Measurements from ENCODE around the gene AMPH.

Gene AMPH

DNA sequence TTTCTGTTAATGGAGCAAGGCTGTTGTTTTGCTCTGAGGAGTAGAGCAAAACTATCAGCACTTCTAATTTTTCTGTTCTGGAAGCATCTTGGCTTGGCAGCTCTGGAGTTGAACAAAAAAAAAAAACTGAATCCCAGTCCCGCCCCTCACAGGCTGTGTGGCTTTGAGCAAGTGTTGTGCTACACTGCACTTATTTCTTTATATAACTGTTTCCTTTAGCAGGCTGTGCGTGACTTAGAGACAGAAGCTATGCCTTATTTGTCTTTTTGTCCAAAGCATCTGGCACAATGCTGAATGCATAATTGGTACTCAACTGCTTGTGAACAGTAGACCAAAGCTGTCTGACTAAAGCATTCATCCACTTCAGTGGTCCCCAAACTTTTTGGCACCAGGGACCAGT lies 96.1 kb downstream of the AMPH start:
- no peak for FAIRE-seq

DNA sequence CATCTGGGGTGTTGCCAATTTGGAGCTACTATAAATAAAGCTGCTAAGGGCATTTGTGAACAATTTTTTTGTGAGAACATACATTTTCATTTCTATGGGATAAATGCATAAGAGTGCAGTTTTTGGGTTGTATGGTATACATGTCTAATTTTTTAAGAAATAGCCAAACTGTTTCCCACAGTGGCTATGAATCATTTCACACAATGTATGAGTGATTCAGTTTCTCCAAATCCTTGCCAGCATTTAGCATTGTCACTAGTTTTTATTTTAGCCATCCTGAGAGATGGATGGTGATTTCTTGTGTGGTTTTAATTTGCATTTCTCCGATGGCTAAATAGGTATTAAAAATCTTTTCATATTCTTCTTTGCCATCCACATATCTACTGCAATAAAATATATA lies 105.3 kb downstream of the AMPH start:
- FAIRE-seq: no peak

DNA sequence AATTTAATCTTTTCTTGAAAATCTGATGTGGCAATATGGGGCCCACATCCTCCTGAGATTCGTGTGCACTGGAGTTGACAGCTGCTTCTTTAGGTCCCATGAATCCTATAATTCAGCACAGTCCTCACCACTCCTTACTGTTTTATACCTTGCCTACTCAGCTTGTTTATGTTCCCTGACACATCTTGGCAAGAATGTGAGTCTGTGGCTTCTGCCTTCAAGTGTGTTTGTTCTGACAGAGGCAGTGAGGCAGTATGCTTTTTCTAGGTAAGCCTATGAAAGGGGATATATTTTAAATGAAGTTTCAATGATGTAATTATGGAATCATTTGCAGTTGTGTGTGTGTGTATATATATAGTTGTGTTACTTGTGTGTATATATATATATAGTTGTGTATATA lies 106.4 kb downstream of the AMPH start:
- no peak for FAIRE-seq

DNA sequence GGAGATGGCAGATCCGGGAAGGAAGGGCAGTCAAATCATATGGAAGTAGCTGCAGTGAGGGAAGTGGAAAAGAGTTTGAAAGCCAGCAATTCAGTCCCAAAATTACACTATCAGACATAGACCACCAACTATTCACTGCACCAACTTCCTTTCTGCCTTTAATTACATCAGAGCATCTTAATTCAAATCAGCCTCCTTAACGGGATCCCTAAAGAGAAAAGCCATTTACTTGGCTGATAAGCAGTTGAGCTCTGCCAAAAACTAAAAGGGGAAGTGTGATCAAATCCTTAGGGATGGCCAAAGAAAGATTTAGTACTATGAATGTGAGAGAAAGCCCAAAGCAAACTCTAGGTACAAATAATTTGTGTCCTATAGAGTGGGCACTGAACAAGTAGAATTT lies 110.4 kb downstream of the AMPH start:
- FAIRE-seq: no peak

DNA sequence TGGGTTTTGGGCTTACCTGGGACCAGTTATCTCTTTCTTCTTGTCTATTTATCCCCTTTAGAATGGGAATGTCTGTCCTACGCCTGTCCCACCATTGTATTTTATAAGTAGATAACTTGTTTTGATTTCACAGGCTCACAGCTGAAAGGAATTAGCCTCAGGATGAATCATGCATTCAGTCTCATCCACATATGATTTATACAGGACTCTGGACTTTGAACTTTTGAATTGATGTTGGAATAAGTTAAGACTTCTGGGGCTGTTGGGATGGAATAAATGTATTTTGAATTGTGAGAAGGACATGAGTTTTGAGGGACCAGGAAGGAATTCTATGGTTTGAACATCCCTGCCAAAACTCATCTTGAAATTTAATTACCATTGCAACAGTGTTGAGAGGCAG lies 112.6 kb downstream of the AMPH start:
- FAIRE-seq: no peak

DNA sequence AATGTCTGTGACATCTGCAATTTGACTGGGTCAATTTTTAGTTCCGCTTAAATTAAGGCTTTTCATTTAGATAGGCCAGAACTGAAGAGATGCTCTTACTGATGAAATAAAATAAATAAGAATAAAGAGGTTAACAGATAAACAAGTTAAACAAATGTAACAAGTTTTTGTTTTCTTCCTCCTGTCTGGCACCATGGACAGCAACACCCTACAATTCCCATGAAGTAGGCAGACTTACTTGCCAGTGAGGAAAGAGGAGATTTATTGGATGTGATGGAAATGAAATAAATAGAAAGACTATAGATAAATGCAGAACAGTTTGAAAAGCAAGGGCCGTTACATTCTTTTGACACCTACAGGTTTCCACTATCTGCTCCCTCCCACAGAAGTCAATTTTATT lies 118.5 kb downstream of the AMPH start:
- no peak for FAIRE-seq

DNA sequence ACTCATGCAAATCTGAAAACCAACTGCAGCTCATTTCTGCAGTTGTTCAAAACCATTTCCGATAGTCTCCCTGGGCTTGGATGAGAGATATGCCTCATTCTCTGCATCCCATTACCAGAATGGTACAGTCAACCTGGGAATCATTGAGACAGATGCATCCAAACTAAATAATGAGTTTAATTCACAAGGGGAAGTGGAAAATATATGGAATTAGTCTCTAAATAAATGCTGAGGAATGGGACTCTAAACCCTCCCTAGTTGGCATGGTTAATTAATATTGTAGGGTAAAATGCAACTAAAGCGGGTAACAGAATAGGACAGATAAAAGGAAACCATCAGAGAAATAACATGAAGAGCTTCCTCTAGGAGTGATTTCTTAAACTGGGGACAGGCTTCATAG lies 118.9 kb downstream of the AMPH start:
- FAIRE-seq: no peak

DNA sequence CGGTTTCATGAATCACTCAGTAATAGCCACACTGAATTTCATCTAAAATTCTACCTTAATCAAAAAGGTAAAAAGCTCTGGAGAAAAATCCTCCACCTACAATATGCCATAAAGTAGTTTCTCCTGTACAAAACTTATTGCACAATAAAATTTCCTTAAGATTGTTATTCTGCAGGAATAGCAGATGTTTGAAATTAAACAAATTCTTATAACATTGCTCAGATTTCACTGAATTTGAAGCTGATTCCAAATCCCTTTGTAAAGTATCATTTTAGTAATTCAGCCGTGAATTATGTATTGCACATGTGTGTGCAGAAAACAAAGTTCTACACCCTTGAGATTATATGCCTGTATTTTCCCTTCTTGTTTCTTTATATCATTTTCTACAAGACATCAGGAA lies 123.8 kb downstream of the AMPH start:
- no peak for FAIRE-seq

DNA sequence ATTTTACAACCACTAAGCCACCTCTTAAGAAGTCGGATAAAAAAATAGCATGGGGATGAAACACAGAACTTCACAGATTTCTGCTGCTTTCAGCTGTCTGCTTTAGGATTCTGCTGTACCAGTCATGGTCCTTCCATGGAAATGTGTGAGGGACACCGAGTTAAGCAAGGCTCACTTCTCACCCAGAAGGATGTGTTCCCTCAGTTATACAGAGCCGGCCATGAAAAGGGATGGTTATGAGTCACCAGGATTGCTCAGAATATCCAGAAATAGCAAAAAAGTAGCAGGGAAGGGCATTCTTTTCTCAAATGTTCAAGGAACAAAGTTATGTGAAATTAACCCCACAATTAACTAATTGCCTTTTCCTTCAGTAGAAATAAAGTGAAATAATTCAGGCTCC lies 124.4 kb downstream of the AMPH start:
- no peak for FAIRE-seq

DNA sequence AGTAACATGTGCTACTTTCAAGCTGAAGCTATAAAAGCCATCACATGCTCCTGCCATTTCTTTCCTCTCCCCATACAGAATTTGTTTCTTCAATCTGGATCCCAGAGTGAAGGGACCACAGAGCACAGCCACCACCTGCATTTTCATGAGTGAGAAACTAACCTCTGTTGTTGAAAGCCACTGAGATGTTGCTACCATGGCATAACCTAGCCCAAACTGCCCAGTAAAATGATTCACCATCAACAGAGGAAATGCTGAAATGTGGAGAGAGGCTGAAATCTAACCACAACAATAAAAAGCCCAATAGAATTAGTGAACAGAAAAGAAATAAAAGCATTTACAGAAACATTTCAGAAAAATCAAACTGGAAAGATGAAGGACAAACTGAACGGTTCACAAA lies 125.2 kb downstream of the AMPH start:
- FAIRE-seq: no peak

DNA sequence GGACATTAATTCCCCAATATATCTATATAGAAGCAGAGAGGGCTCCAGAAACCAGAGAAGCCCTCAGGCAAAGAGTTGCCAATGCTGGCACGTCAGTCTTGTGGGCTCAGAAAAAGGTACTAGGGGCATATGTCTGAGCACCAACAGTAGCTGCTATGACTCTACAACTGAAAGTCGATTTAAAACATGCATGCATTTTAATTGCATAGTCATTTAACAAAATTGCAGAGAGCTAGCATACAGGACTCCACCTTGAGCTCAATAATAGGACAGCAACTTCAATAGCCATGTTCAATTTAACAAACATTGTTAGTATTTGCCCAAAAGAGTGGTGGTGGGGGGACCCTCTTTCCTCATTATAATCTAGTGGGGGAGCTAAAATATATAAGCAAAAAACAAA lies 126.5 kb downstream of the AMPH start:
- no peak for FAIRE-seq

DNA sequence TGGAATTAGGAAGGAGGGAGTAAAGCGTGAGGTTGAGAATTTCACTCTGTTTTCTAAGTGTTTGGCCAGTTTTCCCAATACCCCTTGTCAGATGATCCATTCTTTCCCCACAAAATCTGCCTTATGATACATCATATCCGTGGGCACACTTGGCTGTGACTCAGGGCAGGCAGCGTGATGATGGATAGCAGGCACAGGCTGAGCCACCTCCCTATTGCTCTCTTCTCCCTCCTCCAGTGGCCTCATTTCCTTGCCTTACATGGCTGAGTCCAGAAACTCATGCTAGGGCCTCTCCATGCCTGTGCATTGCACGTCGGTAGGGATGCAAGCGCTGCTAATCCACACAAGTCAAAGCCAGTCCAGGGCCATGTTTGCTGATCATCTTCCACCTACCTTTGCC lies 128.3 kb downstream of the AMPH start:
- no peak for FAIRE-seq

DNA sequence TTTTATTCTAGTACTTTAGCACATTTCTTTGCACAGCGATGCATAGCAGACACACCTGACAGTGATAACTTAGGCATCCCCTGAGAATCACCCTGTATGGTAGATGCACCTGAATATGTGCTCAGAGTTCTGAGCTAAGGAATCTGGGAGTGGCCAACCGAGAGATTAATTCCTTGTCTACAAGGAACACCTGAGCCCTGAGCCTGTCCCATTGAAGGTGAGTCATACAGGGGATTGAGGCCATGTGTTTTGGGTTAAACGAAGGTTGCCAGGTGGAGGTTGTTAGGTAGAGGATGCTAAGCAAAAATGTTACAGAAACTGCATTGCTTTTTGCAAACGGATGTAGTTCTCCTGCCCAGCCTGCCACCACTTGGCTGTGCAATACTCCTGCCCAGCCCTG lies 128.9 kb downstream of the AMPH start:
- no peak for FAIRE-seq

DNA sequence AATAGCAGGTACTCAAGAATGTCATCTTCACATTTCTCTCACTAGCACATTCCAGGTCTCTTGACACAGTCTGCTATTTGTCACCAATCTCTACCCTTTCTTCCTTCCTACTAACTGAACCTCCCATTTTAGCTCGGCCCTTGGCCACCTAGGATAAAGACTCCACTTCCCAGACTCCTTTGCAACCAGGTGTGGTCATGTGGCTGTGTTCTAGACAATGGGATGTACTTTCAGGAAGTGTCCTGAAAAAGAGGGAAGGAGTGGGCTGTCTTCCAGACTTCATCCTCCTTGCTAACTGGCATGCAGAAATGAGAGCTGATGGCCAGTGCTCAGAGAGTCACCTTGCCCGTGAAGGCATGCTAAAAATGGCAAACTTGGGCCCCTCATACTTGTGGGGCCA lies 139.2 kb downstream of the AMPH start:
- no peak for FAIRE-seq

DNA sequence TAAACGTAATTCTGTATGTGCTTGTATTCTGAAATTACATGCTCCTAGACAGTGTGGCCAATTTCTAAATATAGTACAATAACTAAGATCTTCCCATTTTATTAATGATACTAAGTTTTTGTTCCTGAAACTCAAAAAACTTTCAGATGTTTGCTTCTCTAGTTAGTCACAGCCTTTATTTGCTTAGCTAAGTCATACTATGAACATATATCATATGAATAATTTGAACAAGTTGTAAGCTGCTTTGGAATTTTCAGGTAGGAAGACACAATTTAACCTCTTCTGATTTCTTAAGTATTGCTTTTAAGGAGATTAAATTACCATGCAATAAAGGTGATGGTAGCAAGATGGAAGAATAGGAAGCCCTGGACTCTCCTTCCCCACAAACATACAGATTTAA lies 148.7 kb downstream of the AMPH start:
- FAIRE-seq: no peak

DNA sequence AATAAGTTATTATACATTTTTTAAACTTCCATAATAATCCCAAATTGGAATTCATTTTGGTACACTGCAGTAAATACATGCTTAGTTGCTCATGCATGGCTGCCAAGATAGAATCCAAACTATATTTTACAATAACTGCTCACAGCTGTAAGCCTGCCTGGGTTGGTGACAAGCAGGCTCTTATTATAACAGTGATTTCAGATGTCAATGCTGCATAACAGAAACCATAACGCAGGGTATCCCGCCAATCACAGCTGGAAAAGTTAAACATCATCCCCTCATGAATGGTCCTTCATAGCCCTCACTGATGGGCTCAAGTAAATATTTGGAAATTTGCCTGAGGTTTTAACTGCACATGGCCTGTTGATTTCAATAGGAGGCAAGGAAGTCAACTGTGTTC lies 149.8 kb downstream of the AMPH start:
- FAIRE-seq: no peak

DNA sequence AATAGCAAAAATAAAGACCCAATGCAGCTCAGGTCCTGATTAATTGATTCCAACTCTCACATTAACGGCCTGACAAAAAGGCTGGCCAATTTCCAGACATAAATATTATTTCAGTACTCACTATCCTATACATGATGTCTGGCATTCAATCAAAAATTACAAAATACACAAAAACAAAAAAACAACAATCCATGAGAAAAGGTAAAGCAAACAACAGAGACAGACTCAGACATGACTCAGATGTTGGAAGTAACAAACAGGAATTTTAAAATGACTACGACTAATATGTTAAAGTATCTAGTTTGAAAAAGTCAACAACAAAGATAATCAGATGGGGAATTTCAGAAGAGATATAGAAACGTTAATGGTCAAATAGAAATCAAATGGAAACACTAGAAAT lies 152.8 kb downstream of the AMPH start:
- FAIRE-seq: no peak

DNA sequence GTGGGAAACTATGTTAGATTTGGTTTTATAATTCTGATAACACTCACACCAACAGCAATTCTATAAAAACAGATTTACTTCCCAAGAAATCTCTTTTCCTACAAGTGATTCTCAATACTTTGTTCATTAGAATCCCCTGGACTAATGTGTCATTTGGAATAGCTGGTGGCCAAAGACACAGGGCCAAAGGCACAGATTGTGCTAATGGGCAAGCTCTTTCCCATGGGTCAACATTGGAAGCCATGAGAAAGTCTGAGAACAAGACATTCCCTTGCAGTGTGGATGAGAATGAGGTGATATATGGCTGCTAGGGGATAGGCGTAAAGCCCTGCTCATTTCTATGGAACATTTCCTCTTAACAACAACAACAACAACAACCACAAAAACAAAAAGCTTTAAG lies 153.8 kb downstream of the AMPH start:
- FAIRE-seq: no peak

DNA sequence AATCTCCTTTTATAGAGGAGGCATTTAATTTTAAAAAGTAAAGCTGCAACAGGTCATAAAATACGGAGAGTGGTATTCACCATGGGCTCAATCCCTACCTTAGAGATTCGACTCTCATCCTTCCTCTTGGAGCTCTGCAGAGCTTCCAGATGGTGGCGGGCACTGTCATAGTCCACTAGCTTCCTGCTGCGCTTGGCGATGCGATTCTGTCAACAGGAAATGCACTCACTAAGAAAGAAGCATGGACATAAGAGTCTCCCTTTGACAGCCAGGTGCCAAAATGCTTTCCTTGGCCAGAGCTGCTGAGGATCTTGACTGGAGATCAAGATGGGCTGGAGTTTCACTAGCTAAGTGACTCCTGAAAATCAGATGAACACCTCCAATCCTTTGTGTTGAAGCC lies 154.4 kb downstream of the AMPH start:
- no peak for FAIRE-seq

DNA sequence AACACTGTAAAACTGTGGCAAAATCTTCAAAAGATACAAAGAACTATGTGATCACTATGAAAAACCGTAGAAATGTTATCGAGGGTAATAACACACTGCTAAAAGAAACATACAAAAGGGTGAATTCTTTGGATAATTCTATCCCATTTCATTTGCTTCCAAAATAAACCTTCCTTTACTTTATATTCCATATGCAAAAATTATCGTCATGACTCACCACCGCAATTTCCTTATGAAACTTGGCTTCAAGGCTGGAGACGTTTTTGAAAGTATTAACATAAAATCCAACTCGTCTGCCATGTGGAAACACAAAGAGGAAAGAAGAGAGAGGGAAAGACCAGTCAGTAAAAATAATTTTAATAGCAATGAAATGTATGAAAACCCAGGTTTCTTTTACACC lies 165.2 kb downstream of the AMPH start:
- no peak for FAIRE-seq

DNA sequence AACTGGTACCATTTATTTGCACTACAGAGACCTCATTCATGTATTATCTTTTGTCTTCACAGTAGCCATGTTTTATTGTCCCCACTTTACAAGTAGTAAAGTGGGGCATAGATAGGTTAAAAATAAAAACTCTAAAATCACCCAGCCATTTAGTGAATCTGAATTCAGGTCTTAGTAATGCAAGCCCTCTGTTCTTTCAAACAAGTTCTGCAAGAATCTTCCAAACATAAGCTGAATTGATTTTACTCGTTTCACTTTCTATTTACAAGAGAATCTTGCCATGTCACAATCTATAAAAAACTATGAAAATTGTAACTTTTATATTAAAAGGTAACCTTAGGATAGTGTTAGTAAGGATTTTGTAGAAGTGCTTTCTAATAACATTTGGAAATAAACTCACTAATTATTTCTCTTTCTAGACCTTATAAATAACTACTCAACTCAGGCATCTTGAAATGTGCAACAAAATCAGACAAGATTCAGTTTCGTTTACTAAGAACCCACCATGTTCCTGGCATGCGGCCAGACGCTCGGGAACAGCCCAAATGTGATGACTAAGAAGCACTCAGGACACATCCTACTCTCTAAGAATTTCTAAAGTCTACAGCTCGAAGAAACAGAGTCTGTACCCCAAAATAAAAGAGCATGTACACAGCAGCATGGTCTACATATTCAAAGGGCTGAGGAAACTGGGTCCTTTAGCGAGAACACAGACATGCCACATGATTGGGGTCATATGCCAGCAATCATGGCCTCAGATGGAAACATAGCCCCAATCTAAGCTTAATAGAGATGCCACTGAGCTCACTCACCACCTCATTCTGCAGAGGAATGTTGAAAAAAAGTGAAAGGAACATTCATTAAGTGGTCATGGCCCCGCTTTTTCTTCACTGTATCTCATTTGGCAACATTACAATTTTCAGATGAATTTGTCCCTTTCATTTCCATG lies 167.6 kb downstream of the AMPH start:
- FAIRE-seq: no peak

DNA sequence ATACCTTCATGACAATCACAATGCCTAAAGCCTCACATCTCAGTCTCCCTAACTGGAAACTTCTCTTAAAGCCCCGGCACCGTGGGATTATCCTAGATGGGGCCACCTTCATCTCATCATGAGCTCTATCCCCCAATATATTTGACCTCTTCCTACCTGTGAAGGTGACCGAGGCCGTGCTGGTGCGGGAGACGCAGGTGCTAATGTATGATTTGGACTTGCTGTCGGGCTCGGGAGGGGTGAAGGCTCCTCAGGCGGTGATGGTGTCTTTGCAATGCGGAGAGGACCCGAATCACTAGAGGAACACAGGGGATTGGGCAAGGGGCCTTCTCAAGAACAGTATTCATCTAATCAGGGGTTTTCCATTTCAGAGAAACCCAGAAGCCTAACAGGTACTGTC lies 168.4 kb downstream of the AMPH start:
- FAIRE-seq: no peak

DNA sequence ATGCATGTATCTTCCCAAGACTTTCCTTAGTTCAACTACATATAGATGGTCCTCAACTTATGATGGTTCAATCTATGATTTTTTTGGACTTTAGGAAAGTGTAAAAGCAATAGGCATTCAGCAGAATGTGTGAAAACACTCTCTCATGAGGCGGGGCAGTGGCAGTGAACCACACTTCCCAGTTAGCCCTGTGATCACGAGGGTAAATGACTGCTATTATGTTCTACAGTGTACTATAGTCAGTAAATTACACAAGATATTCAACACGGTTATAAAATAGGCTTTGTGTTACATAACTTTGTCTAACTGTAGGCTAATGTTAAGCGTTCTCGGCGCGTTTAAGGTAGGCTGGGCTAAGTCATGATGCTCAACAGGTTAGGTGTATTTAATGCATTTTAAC lies 169.3 kb downstream of the AMPH start:
- FAIRE-seq: no peak

DNA sequence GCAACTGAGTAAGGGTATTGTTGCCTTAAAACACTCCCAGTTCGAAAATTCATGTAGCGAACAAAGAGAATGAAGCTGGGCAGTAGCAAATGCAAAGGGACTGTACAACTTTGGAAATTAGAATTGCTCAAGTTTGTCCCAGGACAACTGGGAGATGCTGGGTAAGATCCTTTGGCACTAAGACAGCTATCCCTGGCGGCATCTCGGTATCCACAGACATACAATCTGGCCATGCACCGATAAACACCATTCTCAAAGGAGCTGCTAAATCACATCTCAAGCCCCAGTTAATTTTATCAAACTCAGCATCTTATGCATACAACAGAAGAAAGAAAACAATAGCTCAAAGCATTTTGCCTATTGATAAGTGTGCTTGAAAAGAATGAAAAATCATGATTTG lies 177.3 kb downstream of the AMPH start:
- no peak for FAIRE-seq

DNA sequence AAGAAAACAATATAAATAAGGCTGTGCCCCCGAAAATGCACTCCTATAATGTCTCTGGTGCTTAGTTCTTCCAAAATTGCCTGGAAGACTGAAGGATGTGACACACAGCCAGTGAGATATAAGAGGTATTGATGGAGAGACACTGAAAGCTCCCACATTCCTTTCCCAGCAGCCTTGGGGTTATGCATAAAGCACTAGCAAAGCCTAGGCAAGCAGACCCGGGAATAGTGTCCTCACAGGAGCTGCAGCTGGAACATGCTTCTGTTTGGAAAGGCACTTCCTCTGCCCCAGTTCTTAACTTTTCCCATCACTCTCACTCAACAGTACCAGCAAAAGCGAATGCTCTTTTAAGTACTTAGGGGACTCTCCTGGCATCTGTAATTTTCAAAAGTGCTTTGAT lies 178.0 kb downstream of the AMPH start:
- no peak for FAIRE-seq
